ENCODE data around the gene BPIFB3. TPM values are rescaled to one million over a fixed set of nuclear protein-coding genes. Genes with fewer than 3 reads are reported as not detected.
"Not testable (repeated sequence)": the region's sequence is repeated elsewhere in the genome, so short reads cannot be mapped to it uniquely, and the experiment has no call there.

Gene BPIFB3
- total RNA-seq, 1 donor from 2014 or later, result not detected

GRCh38 chr20:33091693-33092092 lies 38.0 kb downstream of the BPIFB3 start:
- DNase-seq, result no peak

GRCh38 chr20:33092361-33092760 lies 38.7 kb downstream of the BPIFB3 start:
- DNase-seq, result no peak

GRCh38 chr20:33093074-33093473 lies 39.4 kb downstream of the BPIFB3 start:
- no peak for DNase-seq

GRCh38 chr20:33093582-33093981 lies 39.9 kb downstream of the BPIFB3 start:
- no peak for DNase-seq

GRCh38 chr20:33095249-33095648 lies 41.5 kb downstream of the BPIFB3 start:
- no peak for DNase-seq

- peak; percentile 10 for DNase-seq
Observed at GRCh38 chr20:33095902-33096584, 42.3 kb downstream of the BPIFB3 start.

- DNase-seq, result no peak
Observed at GRCh38 chr20:33097001-33097400, 43.3 kb downstream of the BPIFB3 start.

GRCh38 chr20:33099843-33100538 lies 46.3 kb downstream of the BPIFB3 start:
- DNase-seq, result no peak

- no peak for DNase-seq
Observed at GRCh38 chr20:33103556-33103955, 49.9 kb downstream of the BPIFB3 start.

- DNase-seq, result no peak
Observed at GRCh38 chr20:33104336-33104735, 50.6 kb downstream of the BPIFB3 start.

GRCh38 chr20:33105316-33105924 lies 51.7 kb downstream of the BPIFB3 start:
- DNase-seq, result no peak

- DNase-seq, result not testable (repeated sequence)
Observed at GRCh38 chr20:33106058-33106620, 52.4 kb downstream of the BPIFB3 start.

GRCh38 chr20:33108661-33109060 lies 55.0 kb downstream of the BPIFB3 start:
- no peak for DNase-seq

GRCh38 chr20:33110147-33110825 lies 56.6 kb downstream of the BPIFB3 start:
- no peak for DNase-seq

- no peak for DNase-seq
Observed at GRCh38 chr20:33111306-33111705, 57.6 kb downstream of the BPIFB3 start.

- DNase-seq, result no peak
Observed at GRCh38 chr20:33112547-33113386, 59.1 kb downstream of the BPIFB3 start.

- no peak for DNase-seq
Observed at GRCh38 chr20:33113387-33113908, 59.7 kb downstream of the BPIFB3 start.

GRCh38 chr20:33115501-33115900 lies 61.8 kb downstream of the BPIFB3 start:
- not testable (repeated sequence) for DNase-seq

- no peak for DNase-seq
Observed at GRCh38 chr20:33119725-33120720, 66.3 kb downstream of the BPIFB3 start.

GRCh38 chr20:33120934-33121333 lies 67.2 kb downstream of the BPIFB3 start:
- no peak for DNase-seq

Data from occipital lobe (tissue), 2 donors.